GM18520 (cell line): ENCODE data around the gene SIGLEC1.

Source experiments
- ATAC-seq: cut with Tn5 transposase; IDR thresholded peaks from one replicate; pipeline ENCODE4 v1.9.1; 2021; ENCODE audit not compliant: unreplicated experiment

The SIGLEC1 gene

DNA sequence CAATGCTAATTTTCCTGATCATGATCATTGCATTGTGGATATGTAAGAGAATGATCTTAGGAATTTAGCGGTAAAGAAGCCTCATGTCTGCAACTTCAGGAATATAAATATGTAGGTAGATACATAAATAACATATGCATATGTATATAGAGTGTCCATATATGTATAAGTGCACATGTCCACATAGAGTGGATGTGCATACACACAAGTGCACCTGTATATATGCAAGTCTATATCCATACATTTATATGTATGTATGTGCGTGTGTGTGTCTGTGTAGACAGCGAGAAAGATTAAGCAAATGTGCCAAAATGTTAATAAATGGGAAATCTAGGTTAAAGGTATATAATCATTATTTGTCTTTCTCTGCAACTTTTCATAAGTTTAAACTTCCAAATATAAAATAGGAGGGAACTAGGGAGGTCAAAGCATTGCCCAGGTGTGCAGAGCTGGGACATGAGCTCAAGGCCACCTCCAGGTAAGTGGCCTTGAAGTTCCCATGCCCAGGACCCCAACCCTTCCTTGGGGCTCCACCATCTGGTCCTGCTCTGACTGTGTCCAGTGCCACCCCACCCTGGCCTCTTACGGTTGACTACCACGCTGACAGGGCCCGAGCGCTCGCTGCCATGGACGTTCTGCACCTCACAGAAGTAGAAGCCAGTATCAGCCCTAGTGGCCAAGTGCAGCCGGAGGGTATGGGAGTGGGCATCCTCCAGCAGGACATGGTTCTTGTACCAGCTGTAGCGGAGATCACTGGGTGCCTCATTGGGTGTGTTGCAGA lies 9.6 kb downstream of the SIGLEC1 start:
- no peak for ATAC-seq

GRCh38 chr20:3701061-3701998 lies 11.1 kb downstream of the SIGLEC1 start:
- no peak for ATAC-seq

DNA sequence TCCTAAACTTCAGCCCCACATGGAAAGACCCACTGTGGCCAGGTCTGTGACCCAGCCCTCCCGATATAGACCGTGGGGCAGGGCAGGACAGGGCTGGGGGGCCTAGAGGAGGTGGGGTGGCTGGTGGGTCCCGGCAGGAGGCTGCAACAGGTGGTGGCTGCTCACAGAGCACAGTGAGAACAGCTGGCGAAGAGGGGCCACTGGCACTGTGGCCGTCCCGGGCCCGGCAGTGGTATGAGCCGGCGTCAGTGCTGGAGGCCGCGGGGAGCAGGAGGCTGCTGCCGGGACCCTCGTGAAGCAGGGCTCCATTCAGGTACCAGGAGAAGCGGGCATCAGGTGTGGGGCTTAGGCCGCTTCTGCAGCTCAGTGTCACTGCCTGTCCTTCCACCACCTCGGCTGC lies 13.4 kb downstream of the SIGLEC1 start:
- ATAC-seq: no peak

GRCh38 chr20:3698591-3699001 lies 13.8 kb downstream of the SIGLEC1 start:
- ATAC-seq: no peak

DNA sequence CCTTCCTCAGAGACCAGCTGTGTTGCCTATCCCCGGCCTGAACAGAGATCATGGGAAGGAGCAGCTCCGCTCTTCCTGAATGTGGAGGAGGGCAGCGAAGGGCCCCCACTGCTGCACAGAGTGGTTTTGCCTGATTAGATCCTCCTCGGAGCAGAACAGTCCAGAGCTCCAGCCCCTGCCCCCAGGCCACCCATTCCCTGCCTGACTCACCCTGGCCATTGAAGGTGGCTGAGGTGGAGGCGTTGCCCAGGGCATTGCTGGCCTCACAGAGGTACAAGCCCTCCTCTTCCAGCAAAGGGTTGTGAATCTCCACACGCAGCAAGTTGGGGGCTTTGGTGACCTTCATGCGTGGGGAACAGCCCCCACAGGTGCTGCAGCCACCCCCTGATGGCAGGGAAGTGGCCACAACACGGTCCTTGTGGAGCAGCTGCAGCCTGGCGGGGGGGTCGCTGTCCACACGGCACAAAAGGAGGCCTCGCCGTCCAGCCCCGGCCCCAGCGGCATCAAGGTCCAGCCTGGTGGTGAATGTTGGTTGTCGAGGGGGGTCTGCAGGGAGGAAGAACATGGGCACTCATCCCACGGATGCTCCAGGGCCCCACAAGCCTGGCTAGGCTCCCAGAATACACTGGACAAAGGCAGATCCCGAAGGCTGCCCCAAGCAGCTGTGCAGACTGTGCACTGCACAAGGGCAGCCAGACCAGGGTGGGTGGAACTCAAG lies 14.7 kb downstream of the SIGLEC1 start:
- no peak for ATAC-seq

GRCh38 chr20:3696745-3697587 lies 15.4 kb downstream of the SIGLEC1 start:
- no peak for ATAC-seq

DNA sequence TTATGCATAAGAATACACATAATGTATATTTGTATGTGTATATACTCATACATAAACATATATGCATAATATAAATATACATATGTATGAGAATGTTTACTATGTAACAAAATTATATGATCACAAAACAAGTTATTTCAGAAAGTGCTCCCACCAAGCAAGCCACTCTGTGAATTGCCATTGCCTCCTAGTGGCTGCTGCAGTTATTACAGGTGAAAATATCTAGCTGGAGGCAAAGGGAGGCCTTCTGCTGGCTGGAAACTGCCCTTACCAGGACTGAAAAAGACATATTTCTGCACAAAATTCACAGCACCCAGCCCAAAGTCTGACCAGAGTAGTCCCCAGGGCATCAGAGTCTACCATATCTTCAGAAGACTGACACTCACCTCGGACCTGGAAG lies 16.2 kb downstream of the SIGLEC1 start:
- ATAC-seq: no peak

DNA sequence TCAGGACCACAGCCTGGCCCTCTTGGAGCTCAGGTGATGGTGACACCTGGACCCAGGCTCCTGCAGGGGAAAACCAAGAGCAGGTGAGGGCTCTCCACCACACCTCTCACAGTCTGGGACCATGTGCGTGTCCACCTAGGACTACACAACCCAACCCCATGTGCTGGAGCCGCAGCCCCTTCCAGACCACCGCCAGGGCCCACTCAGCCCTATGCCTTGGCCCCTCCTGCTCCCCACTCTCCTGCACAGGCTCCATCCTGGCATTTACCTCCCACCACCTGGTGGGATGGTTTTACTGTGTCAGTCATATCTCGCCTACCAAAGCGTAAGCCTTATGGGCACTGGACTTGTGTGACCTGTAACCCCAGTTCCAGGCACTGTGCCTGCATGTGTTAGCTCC lies 17.5 kb downstream of the SIGLEC1 start:
- no peak for ATAC-seq

- ATAC-seq: no peak
These were observed 19.0 kb downstream of the SIGLEC1 start for GRCh38 chr20:3693376-3693775.

DNA sequence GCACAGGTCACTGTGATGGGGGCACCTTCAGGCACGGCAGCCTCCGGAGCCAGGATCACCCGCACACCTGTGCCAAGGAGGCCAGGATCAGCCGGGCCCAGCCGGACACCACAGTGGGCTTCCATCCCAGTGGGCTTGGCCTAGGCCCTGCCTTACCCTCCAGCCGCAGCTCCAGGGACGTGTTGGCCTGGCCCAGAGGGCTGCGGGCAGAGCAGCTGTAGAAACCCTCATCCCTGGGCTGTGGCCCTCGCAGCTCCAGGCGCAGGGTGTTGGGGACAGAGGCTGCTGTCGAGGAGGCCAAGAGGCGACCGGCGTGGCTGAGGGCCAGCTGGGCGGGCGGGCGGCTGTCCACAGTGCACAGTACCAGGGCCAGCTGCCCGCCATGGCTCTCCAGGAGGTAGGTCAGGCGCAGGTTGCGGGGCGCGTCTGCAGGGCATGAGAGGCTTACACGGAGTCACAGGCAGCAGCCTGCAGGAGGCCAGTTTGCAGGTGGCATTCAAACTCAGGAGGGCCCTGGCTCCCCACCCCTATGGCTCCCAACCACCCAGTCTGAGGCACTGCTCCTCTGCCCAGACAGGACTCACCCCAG lies 19.6 kb downstream of the SIGLEC1 start:
- ATAC-seq: no peak

DNA sequence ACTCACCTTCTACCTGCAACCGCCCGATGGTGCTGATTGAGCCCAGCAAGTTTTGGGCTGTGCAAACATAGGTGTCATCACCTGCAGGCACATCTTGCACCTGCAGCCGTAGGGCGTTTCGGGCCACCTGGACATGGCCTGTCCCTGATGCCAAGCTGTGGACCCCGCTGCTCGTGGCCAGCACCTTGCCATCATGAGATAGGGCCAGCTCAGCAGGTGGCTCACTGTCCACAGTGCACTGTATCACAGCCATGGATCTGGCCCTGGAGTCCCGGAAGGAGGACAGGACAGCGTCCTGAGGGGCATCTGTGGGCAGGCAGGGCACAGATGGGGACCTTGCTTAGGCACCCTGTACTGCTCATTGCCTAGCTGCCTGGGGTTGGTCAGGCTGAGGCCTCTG lies 20.5 kb downstream of the SIGLEC1 start:
- no peak for ATAC-seq

DNA sequence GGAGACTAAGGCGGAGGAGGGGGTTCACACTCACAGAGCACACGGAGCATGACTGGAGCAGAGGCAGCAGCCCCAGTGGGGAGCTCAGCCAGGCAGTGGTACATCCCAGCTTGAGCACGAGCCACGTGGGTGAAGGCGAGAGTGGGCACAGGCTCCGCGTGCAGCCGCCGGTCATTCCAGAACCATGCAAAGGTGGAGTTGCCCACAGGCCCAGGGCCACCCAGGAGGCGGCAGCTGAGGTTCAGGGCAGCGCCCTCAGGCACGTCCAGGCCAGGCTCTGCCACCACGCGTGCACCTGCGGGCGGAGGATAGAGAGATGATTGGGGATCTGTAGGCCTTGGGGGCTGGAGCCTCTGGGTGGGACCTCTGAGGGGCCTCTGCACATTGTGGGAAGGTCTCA lies 21.1 kb downstream of the SIGLEC1 start:
- no peak for ATAC-seq

GRCh38 chr20:3690413-3690812 lies 22.0 kb downstream of the SIGLEC1 start:
- ATAC-seq: no peak

GRCh38 chr20:3689978-3690377 lies 22.4 kb downstream of the SIGLEC1 start:
- no peak for ATAC-seq

- no peak for ATAC-seq
These were observed 24.7 kb downstream of the SIGLEC1 start for GRCh38 chr20:3687655-3688054.

- no peak for ATAC-seq
These were observed 25.5 kb downstream of the SIGLEC1 start for GRCh38 chr20:3686867-3687321.

DNA sequence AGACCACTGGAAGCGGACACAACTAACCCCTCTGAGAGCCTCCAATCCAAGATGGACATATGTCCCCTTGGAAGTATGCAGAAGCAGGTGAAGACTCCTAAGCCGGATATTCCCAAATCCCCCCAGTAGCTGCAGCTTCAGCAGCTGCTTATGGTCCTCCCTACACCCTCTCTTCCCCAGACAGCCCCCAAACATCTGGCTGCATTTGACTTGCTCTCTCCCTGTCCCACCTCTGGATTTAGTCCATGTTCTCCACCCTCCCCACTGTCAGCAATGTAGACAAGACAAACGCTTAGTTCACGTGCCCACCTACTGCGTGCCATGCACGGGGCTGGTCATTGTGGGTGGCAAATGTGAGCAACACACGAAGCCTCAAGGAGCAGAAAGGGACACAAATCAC lies 26.0 kb downstream of the SIGLEC1 start:
- no peak for ATAC-seq

DNA sequence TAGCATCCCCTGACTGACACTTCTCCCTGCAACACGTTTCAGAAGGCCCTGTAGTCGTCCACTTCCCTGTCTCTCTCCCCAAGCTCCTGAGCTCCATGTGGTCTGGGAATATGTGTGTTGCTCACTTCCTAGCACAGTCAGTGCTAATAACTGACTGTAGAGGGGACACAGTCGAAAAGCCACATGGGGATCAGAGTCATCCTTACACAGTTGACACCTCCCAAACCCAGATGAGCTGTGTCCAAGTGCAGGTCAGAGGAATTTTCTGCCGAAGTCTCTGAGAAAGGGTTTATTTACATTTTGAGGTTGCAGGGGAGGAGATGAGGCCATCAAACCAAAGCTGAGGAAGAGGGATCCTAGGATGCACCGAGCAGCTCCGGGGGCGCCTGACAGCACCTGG lies 27.1 kb downstream of the SIGLEC1 start:
- no peak for ATAC-seq

DNA sequence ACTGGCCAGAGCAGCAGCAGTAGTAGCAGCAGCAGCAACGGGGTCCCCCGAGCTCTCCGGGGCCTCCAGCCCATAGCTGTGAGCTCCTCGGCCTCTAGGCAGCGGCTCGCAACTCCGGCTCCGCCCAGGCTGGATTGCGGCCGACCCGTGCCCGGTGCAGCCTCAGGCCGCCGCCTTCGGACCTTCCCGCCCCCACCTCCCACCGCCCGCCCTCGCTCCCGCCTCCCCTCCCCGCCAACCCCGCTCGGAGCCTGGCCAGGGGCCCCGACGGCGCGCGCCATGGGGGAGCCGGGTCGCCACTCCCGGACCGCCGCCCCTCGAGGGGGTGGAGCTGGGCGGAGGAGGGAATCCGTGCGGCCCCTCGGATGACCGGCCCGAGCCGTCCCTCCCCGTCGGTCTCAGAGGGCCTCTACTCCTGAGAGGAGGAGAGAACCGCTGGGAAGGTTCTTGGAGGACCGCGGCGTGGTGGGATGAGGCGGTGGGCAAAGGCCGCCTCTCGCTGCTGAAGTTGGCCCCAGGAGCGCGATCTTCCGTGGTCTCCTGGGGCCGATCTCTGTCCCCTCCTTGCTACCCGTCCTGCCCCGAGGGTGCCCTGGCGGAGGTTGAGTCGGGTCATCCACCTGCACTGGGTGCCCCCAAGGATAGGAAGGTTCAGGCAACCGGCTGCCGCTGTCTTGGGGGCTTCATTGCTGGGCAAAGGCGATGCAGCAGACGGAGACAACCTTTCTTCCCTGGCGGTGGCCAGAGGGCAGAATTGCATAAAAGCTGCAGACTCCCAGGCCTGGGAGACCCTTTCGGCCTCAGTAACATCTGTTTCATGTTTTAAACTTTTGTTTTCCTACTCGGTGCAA lies 30.2 kb downstream of the SIGLEC1 start, which contains the start of gene ADAM33:
TSS of gene ADAM33 (minus strand) at position 80 of the 851 bp plus-strand sequence. CDS start at position 74, 6 bp downstream.
- no peak for ATAC-seq
